Fibroblast of pulmonary artery (primary cell): ENCODE data around the gene MDGA2.

Experiments
- DNase-seq: peaks from one replicate; pipeline ENCODE4 v3.0.0-alpha.2; 2010; ENCODE audit warnings: low read depth
- H3K4me3 ChIP-seq: replicated peaks from 2 replicates; pipeline ENCODE4 v1.5.1; 2011; ENCODE audit warnings: low read depth, mild to moderate bottlenecking, control low read depth, low read length, moderate library complexity
- TF ChIP-seq, protein P1 (sequence below): IDR thresholded peaks from 2 replicates; pipeline ENCODE4 v1.5.1; 2011; ENCODE audit warnings: mild to moderate bottlenecking, control low read depth, low read length, inconsistent platforms; ENCODE audit errors: missing control alignments

MDGA2 gene

GRCh38 chr14:47590767-47591495, 84.5 kb downstream of the MDGA2 start:
- H3K4me3 ChIP-seq, result no peak overlapping the region
- no peak for DNase-seq
- TF ChIP-seq, protein P1, sequence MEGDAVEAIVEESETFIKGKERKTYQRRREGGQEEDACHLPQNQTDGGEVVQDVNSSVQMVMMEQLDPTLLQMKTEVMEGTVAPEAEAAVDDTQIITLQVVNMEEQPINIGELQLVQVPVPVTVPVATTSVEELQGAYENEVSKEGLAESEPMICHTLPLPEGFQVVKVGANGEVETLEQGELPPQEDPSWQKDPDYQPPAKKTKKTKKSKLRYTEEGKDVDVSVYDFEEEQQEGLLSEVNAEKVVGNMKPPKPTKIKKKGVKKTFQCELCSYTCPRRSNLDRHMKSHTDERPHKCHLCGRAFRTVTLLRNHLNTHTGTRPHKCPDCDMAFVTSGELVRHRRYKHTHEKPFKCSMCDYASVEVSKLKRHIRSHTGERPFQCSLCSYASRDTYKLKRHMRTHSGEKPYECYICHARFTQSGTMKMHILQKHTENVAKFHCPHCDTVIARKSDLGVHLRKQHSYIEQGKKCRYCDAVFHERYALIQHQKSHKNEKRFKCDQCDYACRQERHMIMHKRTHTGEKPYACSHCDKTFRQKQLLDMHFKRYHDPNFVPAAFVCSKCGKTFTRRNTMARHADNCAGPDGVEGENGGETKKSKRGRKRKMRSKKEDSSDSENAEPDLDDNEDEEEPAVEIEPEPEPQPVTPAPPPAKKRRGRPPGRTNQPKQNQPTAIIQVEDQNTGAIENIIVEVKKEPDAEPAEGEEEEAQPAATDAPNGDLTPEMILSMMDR, result no peak

- TF ChIP-seq, protein P1, result no peak
- H3K4me3 ChIP-seq, result no peak overlapping the region
- DNase-seq, result no peak
Observed at GRCh38 chr14:47585447-47585846, 90.0 kb downstream of the MDGA2 start.

GRCh38 chr14:47567273-47567672, 108.1 kb downstream of the MDGA2 start:
- DNase-seq, result no peak
- TF ChIP-seq, protein P1, result no peak
- no peak overlapping the region for H3K4me3 ChIP-seq

DNA sequence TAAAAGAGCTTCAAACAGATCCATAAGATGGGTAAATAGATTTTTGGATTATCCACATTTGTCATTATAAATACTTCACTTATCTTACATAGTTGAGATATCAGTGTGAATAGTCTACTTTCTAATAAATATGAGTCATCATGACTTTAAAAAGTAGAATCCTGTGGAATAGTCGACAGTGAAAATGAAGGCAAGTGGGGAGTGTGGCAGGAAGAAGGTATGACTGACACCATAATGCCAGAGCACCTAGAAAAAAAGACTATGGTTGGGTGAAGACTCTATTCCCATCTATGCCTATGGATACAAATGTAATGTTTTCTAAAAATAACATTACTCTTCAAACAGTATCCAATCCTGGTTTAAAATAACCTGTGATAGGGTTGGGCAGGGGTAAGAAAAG, 117.5 kb downstream of the MDGA2 start:
- DNase-seq, result no peak
- TF ChIP-seq, protein P1, result no peak
- H3K4me3 ChIP-seq, result no peak overlapping the region

DNA sequence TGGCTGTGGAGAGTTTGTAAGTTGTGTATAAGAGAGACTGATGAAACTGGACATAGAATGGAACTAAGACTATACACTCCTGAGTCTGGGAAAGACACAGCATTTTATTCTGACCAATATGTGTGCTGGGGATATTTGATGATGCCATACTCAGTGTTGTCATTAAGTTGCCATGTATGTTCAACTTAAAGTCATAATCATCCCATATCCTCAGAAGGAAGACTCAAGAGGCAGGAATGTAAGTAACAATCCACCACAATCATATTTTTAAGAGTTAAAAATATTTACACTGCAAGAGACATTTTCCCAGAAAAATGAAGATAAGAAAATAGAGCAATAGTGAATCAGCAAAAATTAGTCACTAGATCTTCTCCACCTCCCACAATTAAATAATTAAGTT, 120.1 kb downstream of the MDGA2 start:
- H3K4me3 ChIP-seq, result no peak overlapping the region
- no peak for DNase-seq
- TF ChIP-seq, protein P1, result no peak

- TF ChIP-seq, protein P1, result no peak
- DNase-seq, result no peak
Observed at GRCh38 chr14:47549886-47550285, 125.5 kb downstream of the MDGA2 start.

DNA sequence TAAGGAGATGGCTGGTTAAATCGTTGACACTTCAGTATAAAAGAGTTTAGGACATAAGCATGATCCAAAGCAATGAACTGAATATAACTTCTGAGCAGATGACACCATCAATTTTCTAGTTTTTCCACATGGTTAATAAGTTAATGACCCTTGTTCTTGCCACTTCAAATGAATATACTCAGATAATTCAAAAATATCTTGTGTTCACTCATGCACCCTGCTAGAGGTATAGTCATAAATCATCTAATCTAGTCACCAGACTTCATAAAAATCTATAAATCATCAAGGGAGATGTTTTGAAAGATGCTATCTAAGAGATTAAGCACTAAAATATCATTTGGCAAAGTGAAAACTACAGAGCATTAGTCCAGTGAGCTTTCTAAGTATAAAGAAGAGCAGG, 131.9 kb downstream of the MDGA2 start:
- TF ChIP-seq, protein P1, result no peak
- no peak for DNase-seq
- H3K4me3 ChIP-seq, result no peak overlapping the region

More at GRCh38 chr14:47549886-47550285, 125.5 kb downstream of the MDGA2 start:
- H3K4me3 ChIP-seq, result no peak overlapping the region
